OCI-LY3 (cell line): ENCODE results near the gene PRTFDC1.

Source experiments
- H2AFZ ChIP-seq: fragments of 200-600, 300-600 bp; shearing (Covaris generic); 2 replicates; pipeline ENCODE4 v1.6.0; 2014; ENCODE audit warnings: antibody characterized with exemption, low read depth, low read length
- H3K27ac ChIP-seq: fragments of 200-600, 300-600 bp; sonication (generic); 2 replicates; pipeline ENCODE4 v1.5.1; 2014; ENCODE audit warnings: mild to moderate bottlenecking, low read length, moderate library complexity, mixed read lengths
- H3K27me3 ChIP-seq: fragments of 200-600, 300-600 bp; sonication (generic); 2 replicates; pipeline ENCODE4 v1.6.1; 2014; ENCODE audit warnings: low read depth, low read length, mixed read lengths
- H3K36me3 ChIP-seq: fragments of 200-600, 300-600 bp; sonication (generic); replicated peaks from 2 replicates; pipeline ENCODE3; 2014; ENCODE audit warnings: low read depth, low read length, mixed read lengths
- H3K4me1 ChIP-seq: fragments of 300-600, 200-600 bp; sonication (generic); 2 replicates; pipeline ENCODE4 v1.6.1; 2014; ENCODE audit warnings: low read length, mixed read lengths
- H3K4me2 ChIP-seq: fragments of 200-600, 300-600 bp; sonication (generic); 2 replicates; pipeline ENCODE4 v1.6.1; 2014; ENCODE audit warnings: low read length, mixed read lengths
- H3K4me3 ChIP-seq: fragments of 300-600, 200-600 bp; sonication (generic); 2 replicates; pipeline ENCODE4 v1.5.1; 2014; ENCODE audit warnings: antibody characterized with exemption, mild to moderate bottlenecking, low read length, moderate library complexity
- H3K79me2 ChIP-seq: fragments of 300-600, 200-600 bp; shearing (Covaris generic); 2 replicates; pipeline ENCODE4 v1.6.1; 2014; ENCODE audit warnings: mild to moderate bottlenecking, low read length, mixed read lengths
- H3K9ac ChIP-seq: fragments of 300-600, 200-600 bp; shearing (Covaris generic); 2 replicates; pipeline ENCODE4 v1.6.0; 2014; ENCODE audit warnings: mild to moderate bottlenecking, low read length, moderate library complexity
- H3K9me3 ChIP-seq: fragments of 200-600, 300-600 bp; shearing (Covaris generic); 2 replicates; pipeline ENCODE4 v1.6.1; 2014; ENCODE audit warnings: low read length, mixed read lengths; ENCODE audit not compliant: insufficient read depth
- H4K20me1 ChIP-seq: fragments of 200-600, 300-600 bp; sonication (generic); 2 replicates; pipeline ENCODE4 v1.6.1; 2016; ENCODE audit warnings: low read length, mixed read lengths; ENCODE audit not compliant: insufficient read depth
- EZH2phosphoT487 ChIP-seq: fragments of 200-600 bp; shearing (Covaris generic); IDR thresholded peaks from 2 replicates; pipeline ENCODE4 v1.6.1; 2018; ENCODE audit warnings: antibody characterized with exemption, mixed run types, low read depth
- TF ChIP-seq, protein P1 (sequence below): fragments of 200-600, 300-600 bp; sonication (generic); IDR thresholded peaks from 2 replicates; pipeline ENCODE4 v1.5.1; 2014; ENCODE audit warnings: antibody characterized with exemption, low read length, low read depth

The PRTFDC1 gene

DNA sequence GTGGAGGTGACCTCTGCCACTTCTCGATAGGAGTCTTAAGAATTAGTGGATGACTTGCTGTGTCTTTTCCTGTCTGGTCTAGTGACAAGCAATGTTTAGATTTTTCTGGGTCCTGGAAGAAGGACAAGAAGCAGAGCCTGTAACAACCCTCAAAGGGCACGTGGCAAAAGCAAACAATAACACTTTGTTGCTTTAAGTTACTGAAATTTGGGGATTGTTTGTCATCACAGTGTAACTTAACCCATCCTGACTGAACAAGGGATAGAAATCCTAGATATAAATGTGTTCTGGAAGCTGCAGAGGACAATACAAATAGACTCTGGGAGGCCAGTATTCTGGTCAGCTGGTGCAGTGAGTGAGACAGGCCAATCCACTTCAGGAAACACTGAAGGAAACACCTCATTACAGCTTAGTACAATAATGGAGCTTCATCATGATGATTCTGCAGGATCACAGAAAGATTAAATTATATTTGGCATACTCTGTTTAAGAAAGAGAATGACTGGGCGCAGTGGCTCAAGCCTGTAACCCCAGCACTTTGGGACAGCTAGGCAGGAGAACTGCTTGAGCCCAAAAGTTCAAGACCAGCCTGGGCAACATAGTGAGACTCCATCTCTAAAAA lies 40.2 kb upstream of the PRTFDC1 start:
- no peak overlapping the region for H3K4me3 ChIP-seq
- no peaks in the 10 kb centered on the region for H4K20me1 ChIP-seq
- H3K9me3 ChIP-seq = no peaks in the 10 kb centered on the region
- H2AFZ ChIP-seq = no peak overlapping the region
- H3K79me2 ChIP-seq = no peaks in the 10 kb centered on the region
- no peaks in the 10 kb centered on the region for H3K36me3 ChIP-seq
- H3K27ac ChIP-seq = no peak overlapping the region
- TF ChIP-seq, protein P1, sequence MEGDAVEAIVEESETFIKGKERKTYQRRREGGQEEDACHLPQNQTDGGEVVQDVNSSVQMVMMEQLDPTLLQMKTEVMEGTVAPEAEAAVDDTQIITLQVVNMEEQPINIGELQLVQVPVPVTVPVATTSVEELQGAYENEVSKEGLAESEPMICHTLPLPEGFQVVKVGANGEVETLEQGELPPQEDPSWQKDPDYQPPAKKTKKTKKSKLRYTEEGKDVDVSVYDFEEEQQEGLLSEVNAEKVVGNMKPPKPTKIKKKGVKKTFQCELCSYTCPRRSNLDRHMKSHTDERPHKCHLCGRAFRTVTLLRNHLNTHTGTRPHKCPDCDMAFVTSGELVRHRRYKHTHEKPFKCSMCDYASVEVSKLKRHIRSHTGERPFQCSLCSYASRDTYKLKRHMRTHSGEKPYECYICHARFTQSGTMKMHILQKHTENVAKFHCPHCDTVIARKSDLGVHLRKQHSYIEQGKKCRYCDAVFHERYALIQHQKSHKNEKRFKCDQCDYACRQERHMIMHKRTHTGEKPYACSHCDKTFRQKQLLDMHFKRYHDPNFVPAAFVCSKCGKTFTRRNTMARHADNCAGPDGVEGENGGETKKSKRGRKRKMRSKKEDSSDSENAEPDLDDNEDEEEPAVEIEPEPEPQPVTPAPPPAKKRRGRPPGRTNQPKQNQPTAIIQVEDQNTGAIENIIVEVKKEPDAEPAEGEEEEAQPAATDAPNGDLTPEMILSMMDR = no peak
- TF ChIP-seq EZH2phosphoT487 = no peak
- H3K9ac ChIP-seq = no peak overlapping the region
- H3K4me1 ChIP-seq = no peaks in the 10 kb centered on the region
- no peak overlapping the region for H3K4me2 ChIP-seq
- no peaks in the 10 kb centered on the region for H3K27me3 ChIP-seq

DNA sequence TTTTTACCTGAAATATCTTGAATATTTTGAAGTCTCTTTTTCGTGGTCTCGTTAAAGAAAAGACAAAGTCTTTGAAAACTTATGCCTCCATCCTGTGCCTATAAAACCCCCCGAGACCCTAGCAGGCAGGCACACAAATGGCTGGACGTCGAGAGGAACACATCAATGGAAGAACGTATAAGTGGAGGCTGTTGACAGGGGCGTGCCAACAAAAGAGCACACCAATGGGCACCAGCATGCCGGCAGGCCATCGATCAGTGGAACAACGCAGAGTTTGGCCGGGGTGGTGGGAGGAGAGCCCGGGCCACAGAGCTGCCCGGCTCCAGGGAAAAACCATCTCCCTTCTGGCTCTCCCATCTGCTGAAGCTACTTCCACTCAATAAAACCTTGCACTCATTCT lies 38.9 kb upstream of the PRTFDC1 start:
- H3K36me3 ChIP-seq = no peaks in the 10 kb centered on the region
- TF ChIP-seq, protein P1 = no peak
- no peak for TF ChIP-seq EZH2phosphoT487
- H3K4me1 ChIP-seq = no peaks in the 10 kb centered on the region
- H4K20me1 ChIP-seq = no peaks in the 10 kb centered on the region
- no peak overlapping the region for H3K4me2 ChIP-seq
- H3K79me2 ChIP-seq = no peaks in the 10 kb centered on the region
- no peak overlapping the region for H3K27ac ChIP-seq
- H3K4me3 ChIP-seq = no peak overlapping the region
- no peaks in the 10 kb centered on the region for H3K27me3 ChIP-seq
- no peak overlapping the region for H2AFZ ChIP-seq
- no peaks in the 10 kb centered on the region for H3K9me3 ChIP-seq
- no peak overlapping the region for H3K9ac ChIP-seq

DNA sequence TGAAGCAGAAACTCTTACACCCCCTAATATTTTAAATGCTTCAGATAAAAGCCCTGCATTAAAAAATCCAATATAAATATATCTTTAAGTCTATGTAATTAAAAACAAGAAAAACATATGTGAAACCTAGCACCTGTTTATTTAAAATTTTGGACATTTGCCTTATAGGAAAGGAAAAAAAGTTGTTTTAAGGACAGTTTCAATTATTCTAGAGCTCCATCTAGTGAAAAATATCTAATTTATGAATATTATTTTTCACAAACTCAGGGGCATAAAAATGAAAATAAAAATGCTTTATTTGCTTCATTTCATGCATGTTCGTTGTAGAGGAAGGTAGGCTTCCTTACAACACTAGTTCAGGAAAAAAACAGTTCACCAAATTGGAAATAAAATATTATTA lies 37.5 kb upstream of the PRTFDC1 start:
- Histone ChIP-seq H3K27ac (no peak overlapping the region), H3K9me3 (no peaks in the 10 kb centered on the region), H3K36me3 (no peaks in the 10 kb centered on the region), H2AFZ (no peak overlapping the region), H4K20me1 (no peaks in the 10 kb centered on the region), H3K27me3 (no peaks in the 10 kb centered on the region), H3K79me2 (no peaks in the 10 kb centered on the region), H3K4me3 (no peak overlapping the region), H3K9ac (no peak overlapping the region), H3K4me2 (no peak overlapping the region), H3K4me1 (no peaks in the 10 kb centered on the region)
- no peak for TF ChIP-seq EZH2phosphoT487
- TF ChIP-seq, protein P1 = peak; percentile 13; the same call in 1 of the 2 replicates

DNA sequence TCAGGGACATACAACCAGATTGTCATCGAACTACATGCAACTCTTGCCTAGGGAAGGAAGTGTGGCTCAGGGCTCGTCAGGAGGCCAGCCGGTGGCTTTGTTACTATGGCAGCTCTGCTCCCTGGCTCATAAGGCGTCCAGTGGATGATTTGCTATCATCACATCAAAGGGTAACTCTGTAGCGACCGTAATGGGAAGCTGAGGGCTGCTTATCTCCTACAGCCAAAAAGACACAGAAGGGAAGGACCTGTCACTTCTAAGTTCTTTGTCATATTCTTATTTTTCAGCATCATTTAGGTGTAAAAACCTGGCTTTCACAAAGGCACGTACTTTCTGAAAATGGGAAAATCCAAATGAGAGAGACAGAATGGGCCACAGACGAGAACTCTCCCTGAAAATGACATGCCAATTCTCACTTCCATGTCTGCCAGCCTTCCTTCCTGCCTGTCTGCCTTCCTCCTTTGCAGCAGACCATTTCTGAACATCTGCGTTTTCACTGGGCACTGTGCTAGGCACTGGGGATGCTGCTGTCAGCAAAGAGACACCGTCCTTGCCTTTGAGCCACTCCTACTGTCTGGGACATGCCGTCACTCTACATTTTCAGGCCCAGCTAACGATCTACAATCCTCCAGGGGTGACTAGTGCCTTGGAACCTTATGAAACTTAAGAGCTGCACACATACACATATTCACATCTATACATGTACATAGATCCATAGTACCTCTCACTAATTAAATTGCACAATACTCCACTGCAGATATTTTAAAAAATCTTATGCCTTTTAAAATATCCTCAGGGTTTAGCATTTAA lies 36.6 kb upstream of the PRTFDC1 start:
- Histone ChIP-seq H3K4me2 (no peak overlapping the region), H3K79me2 (no peaks in the 10 kb centered on the region), H3K27me3 (no peaks in the 10 kb centered on the region), H3K4me3 (no peak overlapping the region), H3K9me3 (no peaks in the 10 kb centered on the region), H2AFZ (no peak overlapping the region), H4K20me1 (no peaks in the 10 kb centered on the region), H3K36me3 (no peaks in the 10 kb centered on the region), H3K9ac (no peak overlapping the region), H3K4me1 (no peaks in the 10 kb centered on the region), H3K27ac (no peak overlapping the region)
- no peak for TF ChIP-seq EZH2phosphoT487
- TF ChIP-seq, protein P1 = no peak
